Measurements from ENCODE around the gene RTL10.

GRCh38 chr22:19846620-19847344 lies 7.9 kb downstream of the RTL10 start:
- no peak for TF ChIP-seq EZH2 (IDR thresholded peaks at IDR 0.05; ENCODE audit: borderline replicate concordance)
- no peak for TF ChIP-seq CTCF (IDR thresholded peaks at IDR 0.05; ENCODE audit: poor library complexity)
- TF ChIP-seq EZH2phosphoT487 (IDR thresholded peaks at IDR 0.05; ENCODE audit: low read depth, severe bottlenecking, unreplicated experiment), result no peak
